ENCODE data around the gene RBFOX2.

GRCh38 chr22:35734517-35734827, 294.2 kb downstream of the RBFOX2 start:
- TF ChIP-seq CBX8 (IDR thresholded peaks at IDR 0.05; ENCODE audit: borderline replicate concordance, low read depth, low read length) (no peak), POLR2A (IDR thresholded peaks at IDR 0.05; ENCODE audit: control extremely low read depth in 1 of 2, low read depth in 2 of 2, low read length in 2 of 2) (no peak), CTCF (IDR thresholded peaks at IDR 0.05; ENCODE audit: control extremely low read depth in 1 of 3, insufficient read depth in 1 of 3, low read depth in 1 of 3, low read length in 3 of 3) (no peak)

Data from H1 (cell line).